CD4-positive, alpha-beta T cell treated with Interleukin-6 for 4 hours (primary cell): ENCODE measurements around the gene GNMT.
A peak's percentile ranks its signal among the peaks of the same experiment; 100 is the strongest.
"Not testable (repeated sequence)": the region's sequence is repeated elsewhere in the genome, so short reads cannot be mapped to it uniquely, and the experiment has no call there.

Experiments
- DNase-seq: peaks from one replicate; pipeline ENCODE4 v3.0.0-alpha.2; 2020; ENCODE audit warnings: mixed read lengths

Gene GNMT

DNA sequence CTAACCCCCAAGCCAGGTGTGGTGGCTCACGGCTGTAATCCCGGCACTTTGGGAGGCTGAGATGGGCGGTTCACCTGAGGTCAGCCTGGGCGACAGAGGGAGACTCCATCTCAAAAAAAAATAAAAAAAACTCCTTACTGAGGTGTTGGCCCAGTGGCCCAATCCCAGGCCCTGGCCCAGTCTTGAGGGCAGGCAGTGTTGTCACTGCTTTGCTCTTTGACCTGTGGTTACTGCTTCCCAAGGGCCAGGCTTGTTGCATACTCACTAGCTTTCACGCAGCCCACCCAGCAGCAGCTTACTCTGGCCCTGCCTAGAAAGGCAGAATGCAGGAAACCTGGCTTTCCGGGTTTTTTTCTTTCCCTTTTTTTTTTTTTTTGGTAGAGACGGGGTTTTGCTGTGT, 18.1 kb upstream of the GNMT start:
- DNase-seq, result no peak

DNA sequence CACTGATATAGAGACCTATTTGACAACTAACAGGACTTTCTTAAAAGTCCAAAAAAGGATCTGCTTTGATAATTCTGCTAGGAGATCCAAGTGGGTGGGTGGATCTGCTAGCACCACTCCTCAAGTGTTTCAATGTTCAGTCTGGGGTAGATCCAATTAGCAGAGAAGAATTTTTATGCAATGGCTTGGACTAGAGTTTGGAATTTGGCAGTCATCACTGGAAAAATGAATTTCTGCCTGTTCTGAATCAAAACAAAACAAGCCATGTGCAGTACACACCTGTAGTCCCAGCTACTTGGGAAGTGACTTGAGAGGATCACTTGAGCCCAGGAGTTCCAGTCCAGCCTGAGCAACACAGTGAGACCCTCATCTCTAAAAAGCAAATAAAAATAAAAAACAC, 12.6 kb upstream of the GNMT start:
- DNase-seq, result no peak

DNA sequence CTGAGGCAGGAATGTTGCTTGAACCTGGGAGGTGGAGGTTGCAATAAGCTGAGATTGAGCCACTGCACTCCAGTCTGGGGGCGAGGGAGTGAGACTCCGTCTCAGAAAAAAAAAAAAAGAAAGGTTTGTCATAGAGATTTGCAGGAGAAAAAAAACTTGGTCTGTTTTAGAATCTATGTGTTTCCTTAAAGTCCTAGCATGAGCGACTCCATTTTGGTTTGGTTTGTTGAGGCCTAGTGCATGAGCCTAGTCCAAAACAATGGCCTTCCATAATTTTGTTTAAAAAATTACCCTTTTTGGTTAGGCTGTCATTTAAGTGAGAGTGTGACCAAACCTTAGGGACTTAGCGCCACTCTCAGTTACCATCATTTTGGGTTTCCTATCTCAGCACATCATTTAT, 8.2 kb upstream of the GNMT start:
- DNase-seq, result no peak

DNA sequence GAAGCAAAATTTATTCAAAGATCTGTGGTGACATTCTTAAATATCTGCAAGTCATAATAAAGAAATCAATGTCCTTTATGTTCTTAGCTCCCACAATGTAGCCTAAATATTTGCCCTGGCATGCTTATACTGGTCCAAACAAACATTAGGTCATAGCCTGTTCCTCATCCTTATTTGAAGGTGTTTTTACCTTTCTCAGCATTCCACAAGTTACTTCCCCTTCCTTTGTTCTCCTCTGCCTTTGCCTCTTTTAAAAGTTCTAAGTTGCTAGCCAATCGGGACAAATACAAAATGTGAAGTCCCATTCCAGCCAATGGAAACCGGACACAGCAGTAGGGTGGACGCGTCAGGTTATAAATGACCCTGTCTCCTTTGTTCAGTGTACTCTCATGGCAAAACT, 6.1 kb upstream of the GNMT start:
- DNase-seq, result not testable (repeated sequence)

DNA sequence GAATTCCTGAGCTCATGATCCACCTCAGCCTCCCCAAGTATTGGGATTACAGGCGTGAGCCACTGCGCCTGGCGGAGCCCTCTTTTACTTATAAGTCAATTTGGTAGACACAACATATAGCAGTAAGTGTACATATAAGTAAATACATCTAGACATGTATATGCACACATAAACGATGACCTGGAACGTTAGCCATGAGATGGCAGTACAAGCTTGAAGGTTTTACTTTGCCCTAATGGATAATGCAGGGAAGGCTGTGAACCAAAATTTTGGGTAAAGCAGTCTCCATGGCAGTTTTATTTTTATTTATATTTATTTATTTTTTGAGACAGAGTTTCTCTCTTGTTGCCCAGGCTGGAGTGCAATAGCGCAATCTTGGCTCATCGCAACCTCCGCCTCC, 2.4 kb upstream of the GNMT start:
- DNase-seq, result no peak

DNA sequence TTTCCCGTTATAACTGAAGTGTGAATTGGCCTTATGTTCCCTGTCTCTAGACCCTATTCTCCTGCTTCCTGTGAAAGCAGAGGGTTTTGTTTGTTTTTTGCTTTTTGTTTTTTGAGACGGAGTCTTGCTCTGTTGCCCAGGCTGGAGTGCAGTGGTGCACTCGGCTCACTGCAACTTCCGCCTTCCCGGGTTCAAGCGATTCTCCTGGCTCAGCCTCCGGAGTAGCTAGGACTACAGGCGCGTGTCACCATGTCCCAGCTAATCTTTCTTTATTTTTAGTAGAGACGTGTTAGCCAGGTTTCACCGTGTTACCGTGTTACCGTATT, 674 bp upstream of the GNMT start:
- DNase-seq, result no peak

DNA sequence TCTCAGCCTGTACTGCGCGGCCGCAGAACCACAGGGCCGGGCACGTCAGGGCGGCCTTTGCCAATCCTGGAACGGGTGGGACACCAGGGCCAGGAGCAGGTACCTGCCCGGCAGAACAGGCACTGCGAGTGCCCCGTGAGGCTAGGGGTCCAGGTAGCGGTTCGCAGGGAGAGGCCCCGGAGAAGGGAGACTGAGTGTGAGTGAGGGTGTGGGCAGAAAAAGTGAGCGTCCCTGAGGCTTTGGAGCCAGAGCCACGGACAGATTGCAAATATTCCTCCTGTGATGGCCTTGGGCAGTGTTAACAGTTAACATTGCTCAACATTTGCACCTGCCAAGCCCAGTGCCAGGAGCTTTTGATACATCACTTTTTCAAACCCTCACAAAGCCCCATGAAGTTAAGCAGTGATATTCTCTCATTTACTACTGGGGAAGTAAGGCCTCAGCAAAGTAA, 491 bp downstream of the GNMT start:
- DNase-seq, result no peak

DNA sequence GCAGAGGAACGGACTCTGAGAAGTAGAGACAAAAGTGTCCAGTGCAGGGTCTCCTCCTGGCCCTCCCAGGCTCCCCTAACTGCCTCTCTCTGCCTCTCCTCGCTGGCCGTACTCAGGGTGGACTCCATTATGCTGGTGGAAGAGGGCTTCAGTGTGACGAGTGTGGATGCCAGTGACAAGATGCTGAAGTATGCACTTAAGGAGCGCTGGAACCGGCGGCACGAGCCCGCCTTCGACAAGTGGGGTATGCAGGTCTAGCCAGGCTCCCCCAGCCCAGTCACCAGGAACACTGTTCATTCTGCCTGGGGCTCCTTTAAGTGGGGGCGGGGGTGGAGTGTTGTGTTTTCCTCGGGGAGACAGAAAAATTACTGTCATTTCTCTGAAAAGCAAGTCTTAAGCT, 1.5 kb downstream of the GNMT start:
- no peak for DNase-seq

DNA sequence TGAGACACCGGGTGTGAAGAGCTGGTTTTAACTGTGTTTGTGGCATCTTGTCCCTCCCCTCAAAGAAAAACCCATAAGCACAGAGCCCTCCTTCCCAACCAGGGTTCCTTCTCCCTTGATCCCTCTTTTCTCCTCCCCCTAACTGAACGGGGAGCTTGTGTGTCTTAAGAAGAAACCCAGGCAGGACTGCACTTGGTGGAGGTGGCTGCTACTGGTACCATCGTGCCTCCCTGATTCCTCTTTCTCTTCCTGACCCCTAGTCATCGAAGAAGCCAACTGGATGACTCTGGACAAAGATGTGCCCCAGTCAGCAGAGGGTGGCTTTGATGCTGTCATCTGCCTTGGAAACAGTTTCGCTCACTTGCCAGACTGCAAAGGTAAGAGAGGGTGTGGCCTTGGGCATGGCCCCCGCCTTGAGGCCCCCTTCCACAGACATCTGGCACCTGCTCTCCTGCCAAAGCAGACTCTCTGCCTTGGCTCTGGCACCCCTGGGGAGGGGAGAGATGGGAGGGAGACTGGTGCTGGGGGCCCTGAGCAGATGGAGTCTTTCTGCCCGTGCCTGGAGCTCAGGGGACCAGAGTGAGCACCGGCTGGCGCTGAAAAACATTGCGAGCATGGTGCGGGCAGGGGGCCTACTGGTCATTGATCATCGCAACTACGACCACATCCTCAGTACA, 2.1 kb downstream of the GNMT start:
- DNase-seq, result no peak

DNA sequence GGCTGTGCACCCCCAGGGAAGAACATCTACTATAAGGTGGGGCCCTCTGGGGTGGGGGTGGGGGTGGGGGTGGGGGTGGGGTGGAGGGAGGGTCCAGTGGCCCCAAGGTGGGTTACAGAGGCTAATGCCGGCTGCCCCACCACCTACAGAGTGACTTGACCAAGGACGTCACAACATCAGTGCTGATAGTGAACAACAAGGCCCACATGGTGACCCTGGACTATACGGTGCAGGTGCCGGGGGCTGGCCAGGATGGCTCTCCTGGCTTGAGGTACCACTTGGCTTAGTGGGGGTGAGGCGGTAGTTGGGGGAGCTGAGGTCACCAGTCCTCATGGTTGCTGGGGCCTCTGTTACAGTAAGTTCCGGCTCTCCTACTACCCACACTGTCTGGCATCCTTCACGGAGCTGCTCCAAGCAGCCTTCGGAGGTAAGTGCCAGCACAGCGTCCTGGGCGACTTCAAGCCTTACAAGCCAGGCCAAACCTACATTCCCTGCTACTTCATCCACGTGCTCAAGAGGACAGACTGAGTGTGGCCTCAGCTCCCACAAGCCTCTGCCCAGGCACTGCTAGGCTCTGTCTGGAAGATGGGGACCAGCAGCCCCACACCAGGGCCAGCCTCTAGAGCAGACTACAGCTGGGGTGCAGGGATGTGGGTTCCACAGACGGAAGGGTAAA, 2.8 kb downstream of the GNMT start:
- no peak for DNase-seq

DNA sequence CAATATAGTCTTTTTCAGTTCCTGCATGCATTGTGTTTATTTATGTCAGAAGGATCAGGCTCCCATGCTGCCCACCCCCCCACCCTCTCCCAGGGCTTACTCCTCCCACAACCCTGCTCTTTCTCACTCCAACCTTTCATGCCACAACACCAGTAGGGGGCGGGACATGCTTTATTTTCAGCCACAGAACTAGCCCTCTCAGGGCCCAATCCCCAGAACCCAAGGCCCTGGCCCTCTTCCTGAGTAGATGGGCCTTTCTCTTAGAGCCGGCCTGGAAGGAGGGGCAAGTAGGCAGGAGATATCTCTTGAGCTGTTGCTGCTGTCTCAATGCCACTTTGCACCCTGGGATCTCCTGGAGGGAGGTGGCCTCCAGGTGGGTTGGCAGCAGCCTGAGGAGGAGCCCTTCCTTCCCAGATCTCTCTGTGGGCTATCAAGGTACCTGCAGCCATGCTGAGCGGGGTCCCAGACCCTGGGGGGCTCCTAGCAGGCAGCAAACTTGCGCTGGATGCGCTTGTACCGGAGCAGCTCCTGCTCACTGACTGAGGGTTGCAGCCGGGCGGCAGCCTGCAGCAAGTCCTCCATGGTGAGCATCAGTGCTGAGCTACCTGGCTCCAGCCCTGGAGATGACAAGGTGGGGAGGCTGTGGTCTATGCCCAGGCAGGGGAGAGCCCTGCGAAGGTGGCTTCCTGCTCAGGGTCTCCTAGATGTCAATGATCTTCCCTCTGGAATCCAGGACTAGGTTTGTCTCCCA, 3.5 kb downstream of the GNMT start:
- peak; percentile 56 for DNase-seq

DNA sequence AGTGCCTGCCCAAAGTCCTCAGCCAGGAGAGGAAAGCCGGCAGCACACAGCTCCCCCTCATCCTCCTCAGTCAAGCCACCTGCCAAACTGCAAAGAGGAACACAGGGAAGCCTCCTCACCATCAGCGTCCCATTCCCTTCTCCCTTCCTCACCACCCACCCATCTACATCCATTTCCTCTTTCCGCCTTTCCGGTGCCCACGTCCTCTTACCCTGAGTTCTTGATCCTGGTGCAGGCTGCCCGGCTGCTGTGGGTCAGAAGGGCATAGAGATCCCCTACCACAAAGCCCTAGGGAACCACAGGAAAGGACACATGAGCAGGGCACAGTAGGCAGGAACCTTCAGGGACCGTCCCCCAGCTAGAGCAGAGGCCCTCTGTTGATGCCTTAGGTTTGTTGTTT, 6.0 kb downstream of the GNMT start:
- DNase-seq, result no peak

DNA sequence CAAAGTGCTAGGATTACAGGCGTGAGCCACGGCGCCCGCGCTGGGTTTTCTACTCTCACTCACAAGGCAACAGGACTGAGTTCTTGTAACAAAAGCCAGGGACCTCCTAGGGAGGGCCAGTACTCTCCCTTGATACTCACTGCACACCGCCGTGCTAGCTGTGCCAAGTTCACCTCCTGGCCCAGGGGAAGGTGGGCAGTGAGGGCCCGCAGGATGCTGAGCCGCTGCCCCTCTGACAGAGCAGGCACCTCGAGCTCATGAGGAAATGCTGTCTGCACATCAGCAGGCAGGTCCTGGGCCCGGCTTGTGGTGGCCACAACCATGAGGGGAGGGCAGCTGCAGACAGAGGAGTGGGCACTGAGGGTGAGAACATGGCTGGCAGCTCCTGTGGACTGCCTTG, 6.7 kb downstream of the GNMT start:
- DNase-seq, result no peak

DNA sequence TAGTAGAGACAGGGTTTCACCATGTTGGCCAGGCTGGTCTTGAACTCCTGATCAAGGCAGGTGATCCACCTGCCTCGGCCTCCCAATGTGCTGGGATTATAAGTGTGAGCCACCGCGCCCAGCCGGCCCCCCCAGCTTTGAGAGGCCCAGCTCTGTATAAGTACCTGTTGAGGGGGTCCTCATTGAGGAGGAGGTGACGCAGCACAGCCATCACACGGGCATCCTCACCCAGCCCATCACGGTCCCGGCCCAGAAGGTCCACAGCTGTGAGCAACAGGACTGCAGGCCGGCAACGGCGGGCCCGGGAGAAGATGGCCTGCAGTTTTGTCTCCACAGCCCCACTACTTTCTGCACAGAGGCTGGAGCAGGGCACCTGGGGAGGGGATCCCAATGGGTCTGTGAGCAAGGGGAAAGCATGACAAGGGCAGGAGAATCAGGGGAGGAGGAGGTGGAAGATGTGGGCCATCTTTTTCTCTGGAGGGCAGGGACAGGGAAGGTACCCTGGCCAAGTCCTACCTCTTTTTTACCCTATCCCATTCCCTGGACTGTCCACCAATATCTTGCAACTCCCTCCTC, 7.7 kb downstream of the GNMT start:
- DNase-seq, result no peak

DNA sequence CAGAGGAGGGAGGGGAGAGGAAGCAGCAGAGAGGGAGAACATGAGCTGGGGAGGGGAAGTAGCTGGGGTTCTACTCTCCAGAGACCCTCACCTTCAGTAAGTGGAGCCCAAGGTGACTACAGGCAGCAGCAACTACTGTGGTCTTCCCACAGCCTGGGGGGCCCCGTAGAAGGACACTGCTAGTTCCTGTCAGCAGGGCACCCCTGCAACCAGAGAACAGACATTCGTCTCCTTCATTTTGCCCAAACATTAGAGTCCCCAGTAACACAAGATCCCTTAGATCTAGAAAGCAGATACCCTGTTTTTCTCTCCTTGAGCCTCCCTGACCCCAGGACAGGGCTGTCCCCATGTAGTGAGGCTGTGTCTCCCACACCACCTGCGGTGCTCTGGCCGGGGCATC, 8.2 kb downstream of the GNMT start:
- DNase-seq, result no peak

DNA sequence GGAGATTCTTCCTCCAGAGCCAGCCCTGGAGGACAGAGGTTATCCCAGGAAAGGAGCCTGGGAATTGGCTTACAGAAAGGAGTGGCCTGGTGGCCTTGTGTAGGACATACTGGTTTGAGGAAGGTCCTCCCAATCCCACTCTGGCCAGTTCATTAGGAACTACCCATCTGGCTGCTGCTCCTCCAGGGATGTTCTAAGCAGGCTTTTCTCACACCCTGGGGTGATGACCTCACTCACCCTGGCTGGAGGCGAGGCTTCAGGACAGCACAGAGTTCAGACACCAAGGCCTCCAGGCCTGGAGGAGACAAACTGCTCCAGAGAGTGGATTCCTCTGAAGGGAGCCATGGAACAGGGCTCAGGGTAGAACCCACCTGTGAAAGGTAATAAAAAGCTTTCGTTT, 8.9 kb downstream of the GNMT start:
- no peak for DNase-seq

DNA sequence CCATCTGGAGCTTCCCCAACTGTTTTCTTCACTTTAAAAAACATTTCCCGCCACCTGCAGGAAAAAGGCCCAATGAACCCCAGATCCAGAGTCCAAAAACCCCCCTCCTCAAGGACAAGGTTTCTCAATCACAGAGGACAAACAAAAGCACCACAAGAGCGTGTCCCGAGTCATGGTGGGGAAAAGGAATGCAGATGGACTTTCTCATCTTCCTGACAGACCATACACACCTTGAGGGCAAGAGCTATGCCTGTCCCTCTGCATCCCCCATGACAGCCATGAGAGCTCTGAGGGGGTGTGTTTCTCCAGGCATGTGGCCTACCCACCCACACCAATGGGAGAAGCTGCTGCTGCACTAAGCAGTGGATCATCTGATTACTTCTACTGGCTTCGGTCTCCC, 9.4 kb downstream of the GNMT start:
- no peak for DNase-seq

DNA sequence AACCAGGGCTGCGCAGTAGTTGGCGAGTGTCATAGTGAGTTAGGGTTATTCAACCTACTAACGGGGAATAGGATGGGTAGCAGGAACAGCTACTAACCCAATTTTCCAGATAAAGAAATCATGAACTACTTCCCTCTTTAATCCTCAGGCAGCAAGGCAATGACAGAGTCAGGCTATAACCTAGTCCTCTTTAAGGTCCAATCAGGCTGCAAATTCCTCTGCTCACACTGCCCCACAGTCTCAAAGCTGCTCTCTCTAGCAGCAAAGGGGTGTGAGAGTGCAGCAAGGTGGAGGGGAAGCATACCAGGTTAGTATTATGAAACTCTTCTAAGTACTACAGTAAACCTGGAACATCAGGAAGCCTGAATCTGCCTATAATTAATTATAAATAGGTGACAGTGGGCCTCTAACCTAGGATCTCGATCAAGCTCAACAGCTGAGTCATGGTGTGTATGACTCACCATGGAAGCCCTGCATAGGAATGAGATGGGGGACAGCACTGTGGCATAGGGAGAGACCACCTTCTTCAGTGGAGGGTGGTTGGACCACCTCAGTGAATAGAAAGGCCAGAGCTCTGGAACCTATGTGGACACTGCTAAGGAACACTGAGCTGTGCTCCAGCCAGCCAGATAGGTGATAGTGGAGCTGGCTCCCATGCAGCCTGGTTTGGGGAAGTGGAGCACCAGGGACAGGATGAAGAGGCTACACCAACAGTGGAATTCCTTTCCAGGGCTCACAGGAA, 10.5 kb downstream of the GNMT start:
- no peak for DNase-seq

DNA sequence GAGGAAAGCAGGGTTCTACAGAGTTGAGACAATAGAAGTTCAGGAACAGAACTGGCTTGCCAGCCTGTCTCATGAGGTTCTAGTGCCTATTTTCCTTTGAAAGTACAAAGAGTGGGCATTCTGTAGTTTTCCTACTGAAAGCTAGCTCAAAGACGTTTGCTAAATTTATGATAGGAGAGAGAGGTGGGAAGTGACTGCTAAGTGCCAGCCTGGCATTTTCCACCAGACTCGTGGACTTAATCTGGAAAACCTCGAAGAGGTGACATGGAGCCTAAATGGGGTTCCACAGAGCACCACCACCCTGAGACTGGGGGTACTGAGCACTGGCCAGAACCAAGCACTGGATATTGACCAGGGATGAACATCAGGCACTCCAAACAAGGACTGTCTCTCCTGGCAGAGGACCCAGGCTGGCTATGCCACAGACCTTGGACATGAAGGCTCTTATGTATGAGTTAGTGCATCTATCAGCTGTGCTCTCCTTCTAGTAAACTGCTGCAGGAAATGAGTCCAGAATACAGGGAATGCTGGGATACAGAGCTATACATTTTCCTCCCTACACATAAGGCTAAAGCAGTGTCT, 11.3 kb downstream of the GNMT start:
- no peak for DNase-seq

DNA sequence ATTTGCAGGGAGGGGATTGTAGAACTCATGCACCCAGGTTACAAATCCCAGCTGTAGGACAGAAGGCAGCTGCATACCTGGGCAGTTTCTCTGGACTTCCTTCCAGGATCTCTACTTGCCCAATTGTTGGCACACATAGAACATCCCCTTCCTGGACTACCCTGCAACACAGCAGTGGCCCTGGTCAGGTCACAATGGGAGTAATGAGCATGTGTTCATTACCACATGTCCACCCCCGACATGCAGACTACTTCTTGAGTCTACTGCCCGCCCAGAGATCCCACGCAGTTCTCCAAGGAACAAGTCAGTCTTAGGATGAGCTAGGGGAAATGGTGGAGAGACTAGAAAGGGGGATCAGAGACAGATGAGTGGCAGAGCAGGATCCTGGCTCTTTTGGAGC, 13.4 kb downstream of the GNMT start:
- DNase-seq, result no peak

DNA sequence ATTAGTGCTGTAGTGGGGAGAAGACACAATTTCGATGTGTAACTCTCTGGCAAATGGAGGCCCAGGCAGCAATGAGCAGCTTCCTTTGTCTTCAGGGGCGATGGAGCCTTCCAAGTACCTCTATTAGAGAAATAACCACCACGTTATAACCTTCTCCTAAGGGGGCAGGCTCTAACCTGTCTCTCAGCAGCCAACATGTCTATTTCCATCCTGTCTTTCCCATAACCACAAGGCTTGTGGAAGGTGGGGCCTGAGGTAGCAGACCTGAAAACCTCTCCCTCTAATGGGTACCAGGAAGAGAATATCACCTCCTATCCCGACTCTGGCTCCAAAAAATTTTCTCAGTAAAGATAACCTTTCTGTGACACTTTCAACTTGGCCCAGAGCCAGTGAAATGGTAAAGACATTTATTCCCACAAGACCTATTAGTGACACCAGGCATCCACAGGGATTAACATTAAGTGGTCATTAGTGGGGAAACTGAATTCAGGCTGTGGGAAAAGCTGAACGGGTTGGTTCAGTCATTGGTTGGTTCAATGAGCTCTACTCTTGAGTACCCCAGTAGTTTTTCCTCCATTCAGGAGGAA, 14.5 kb downstream of the GNMT start:
- no peak for DNase-seq

DNA sequence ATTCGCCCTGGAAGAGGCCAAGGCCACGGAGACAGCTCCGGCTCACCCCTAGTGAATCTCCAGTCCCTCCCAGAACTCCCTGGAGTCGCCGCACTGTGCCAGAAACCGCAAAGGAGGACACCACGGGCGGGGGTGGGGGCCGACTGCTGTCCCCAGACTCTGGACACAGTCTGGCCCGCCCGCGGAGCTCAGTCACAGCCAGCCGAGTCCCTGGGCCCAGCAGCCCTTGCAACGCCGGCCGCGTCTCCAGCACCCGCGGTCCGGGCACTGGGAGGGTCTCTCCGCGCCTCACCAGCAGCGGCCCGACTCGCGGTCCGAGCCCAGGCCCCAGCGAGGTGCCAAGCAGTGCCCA, 17.9 kb downstream of the GNMT start:
- peak; percentile 10 for DNase-seq
